Measurements from ENCODE around the gene LRP1-AS.

The LRP1-AS gene

DNA sequence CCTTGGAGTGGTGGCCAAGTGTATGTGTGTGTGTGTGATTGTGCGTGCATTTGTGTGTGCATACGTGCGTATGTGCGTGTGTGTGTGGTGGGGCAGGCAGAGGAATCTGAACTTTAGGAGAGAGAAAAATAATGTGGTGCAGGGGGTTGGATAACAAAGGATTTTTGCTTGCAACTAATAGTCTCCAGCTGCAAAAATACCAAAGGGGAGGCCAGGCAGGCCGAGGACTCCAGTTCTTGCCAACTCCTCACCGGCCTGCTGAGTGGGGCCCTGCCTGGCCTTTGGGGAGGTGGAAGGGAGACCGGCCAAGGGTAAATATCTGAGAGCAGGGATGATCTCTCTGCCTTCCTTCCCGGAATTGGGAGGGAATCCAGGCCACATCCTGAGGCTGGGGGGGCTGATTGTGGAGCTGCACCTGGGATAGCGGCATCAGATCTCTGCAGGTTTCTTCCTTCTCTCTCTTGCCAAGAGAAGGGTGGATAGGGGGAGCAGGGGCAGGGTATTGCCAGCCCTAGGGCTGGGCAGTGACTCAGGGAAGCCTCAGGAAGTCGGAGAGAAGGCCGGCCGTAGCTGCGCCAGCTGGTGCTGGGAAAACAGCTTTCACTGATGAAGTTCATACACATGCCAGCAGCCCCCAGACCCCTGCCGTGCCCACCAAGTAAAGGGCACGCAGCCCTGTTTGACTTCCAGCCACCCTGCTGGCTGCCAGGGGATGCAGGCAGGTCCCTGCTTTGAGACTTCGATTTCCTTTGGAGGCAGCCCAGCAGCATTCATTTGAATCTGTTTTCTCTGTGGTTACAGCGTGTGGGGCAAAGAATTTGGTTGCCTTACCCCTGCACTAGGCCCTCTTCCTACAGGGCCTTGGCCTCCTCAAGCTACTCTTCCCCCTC is 4.6 kb upstream of the LRP1-AS start:
- TF ChIP-seq, protein P1, sequence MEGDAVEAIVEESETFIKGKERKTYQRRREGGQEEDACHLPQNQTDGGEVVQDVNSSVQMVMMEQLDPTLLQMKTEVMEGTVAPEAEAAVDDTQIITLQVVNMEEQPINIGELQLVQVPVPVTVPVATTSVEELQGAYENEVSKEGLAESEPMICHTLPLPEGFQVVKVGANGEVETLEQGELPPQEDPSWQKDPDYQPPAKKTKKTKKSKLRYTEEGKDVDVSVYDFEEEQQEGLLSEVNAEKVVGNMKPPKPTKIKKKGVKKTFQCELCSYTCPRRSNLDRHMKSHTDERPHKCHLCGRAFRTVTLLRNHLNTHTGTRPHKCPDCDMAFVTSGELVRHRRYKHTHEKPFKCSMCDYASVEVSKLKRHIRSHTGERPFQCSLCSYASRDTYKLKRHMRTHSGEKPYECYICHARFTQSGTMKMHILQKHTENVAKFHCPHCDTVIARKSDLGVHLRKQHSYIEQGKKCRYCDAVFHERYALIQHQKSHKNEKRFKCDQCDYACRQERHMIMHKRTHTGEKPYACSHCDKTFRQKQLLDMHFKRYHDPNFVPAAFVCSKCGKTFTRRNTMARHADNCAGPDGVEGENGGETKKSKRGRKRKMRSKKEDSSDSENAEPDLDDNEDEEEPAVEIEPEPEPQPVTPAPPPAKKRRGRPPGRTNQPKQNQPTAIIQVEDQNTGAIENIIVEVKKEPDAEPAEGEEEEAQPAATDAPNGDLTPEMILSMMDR (conservative IDR thresholded peaks at IDR 0.05; ENCODE audit: low read depth): no peak
- CTCF ChIA-PET: interaction anchor here (0.6 to 2.3 kb wide), 3 partner anchors 8 to 28 kb away, joined by 3 to 14 read pairs (median 5); no protein-coding TSS in a partner anchor
- DNase-seq (ENCODE audit: low spot score): peak; percentile 88
- H3K27ac ChIP-seq: peak overlapping the region; percentile 98
- POLR2A ChIA-PET (ENCODE audit: low non-redundant PET): interaction anchor here (0.6 to 0.8 kb wide), 2 partner anchors 24 to 65 kb away, joined by 3 to 4 read pairs; partner anchors contain the start of gene LRP1

DNA sequence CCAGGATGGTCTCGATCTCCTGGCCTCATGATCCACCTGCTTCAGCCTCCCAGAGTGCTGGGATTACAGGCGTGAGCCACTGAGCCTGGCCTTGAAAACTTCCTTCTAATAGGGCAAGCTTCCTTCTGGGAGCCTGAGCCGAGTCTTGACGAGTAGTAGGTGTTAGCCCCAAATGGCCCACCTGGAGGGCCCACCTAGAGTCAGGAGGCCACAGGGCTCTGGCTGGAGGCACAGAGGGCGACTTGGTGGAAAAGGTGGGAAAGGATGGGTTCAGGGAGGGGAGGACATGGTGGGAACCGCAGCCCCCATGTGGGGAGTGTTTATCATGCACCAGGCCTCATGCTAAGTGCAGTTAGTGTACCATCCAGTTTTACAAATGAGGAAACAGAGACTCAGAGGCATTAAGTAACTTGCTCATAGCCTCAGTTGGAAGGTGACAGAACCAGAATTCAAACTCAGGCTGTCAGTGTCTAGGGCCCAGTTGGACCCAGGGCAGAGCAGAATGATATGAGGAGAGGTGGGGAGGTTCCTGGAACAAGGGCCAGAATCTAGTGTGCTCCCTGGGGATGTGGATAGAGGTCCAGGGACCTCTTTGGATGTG is 3.1 kb upstream of the LRP1-AS start:
- DNase-seq (ENCODE audit: low spot score): no peak
- peak overlapping the region; percentile 98 for H3K27ac ChIP-seq
- CTCF ChIA-PET: interaction anchor here (1.1 kb wide), 1 partner anchor 93 kb away, joined by 3 read pairs; no protein-coding TSS in a partner anchor
- TF ChIP-seq, protein P1 (conservative IDR thresholded peaks at IDR 0.05; ENCODE audit: low read depth): no peak
- POLR2A ChIA-PET (ENCODE audit: low non-redundant PET): no interaction called here

DNA sequence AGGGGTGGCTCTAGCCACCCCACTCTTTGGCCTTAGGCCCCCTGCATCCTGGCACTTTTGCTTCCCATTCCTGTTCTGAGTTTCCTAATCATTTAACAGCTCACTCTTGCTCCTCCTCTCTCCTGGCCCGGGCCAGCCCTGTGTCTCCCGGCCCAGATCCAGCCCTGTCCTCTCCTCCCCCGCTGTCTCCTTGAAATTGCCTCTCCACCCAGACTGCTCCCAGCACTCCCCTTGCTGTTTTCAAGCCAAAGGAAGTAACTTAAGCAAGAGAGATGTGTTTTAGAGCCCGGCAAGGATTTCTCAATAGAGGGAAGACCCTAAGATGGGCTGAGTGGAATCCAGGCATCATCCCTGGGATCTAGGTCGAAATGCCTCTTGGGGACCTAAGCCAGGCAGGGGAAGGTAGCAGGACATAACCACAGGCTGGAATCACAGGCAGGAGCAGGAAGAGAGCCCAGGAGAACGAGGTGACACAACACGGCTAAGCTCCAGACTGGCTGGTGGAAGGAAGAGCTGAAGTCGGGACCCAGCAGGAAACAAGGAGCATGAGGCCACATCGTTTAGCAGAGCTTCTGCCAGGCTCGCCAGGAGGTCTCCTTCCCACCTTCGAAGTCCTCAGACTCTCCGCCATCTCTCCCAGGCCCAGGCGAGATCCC is 2.0 kb upstream of the LRP1-AS start:
- DNase-seq (ENCODE audit: low spot score): no peak
- TF ChIP-seq, protein P1 (conservative IDR thresholded peaks at IDR 0.05; ENCODE audit: low read depth): no peak
- peak overlapping the region; percentile 98 for H3K27ac ChIP-seq
- POLR2A ChIA-PET (ENCODE audit: low non-redundant PET): interaction anchor here (0.6 kb wide), 1 partner anchor 960 kb away, joined by 3 read pairs; no protein-coding TSS in a partner anchor
- CTCF ChIA-PET: interaction anchor here (1.1 kb wide), 1 partner anchor 94 kb away, joined by 3 read pairs; no protein-coding TSS in a partner anchor

DNA sequence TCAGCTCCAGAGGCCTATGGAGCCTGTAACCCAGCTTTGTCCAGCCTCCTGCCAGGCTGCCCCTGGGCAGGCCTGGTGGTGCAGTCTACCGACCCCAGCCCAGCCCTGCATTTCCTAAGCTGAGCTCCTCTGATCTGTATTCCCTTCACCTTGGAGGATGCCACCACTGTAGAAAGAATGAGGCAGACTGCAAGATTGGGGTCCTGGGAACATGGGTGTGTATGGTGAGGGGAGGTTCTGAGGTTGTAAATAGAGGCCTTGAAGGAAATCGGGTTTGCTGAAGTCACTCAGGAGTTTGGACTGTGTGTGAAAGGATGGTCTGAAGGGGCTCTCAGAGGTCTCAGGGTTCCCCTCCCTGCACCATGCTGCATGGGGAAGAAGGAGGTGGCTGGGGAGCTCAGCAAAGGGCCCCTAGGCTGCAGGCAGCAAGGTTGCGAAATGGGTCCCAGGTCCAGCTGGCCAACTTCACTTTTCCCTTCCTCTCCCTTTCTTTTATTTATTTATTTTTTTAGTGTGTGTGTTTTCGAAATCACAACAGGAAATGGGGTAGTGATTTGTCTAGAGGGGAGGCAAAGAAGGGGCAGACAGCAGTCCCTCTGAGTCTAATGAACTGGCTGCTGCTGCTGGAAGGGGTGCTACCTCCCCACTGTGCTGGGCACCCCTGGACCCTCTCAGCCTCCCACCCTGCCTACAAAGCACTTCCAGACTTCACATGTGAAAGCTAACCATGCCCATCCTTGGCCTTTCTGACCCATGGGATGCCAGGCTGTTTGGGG is 1.2 kb upstream of the LRP1-AS start:
- TF ChIP-seq, protein P1 (conservative IDR thresholded peaks at IDR 0.05; ENCODE audit: low read depth): no peak
- POLR2A ChIA-PET (ENCODE audit: low non-redundant PET): no interaction called here
- no peak for DNase-seq (ENCODE audit: low spot score)
- CTCF ChIA-PET: interaction anchor here (0.6 to 1.2 kb wide), 2 partner anchors 27 to 35 kb away, joined by 3 to 6 read pairs; no protein-coding TSS in a partner anchor
- H3K27ac ChIP-seq: peak overlapping the region; percentile 98

DNA sequence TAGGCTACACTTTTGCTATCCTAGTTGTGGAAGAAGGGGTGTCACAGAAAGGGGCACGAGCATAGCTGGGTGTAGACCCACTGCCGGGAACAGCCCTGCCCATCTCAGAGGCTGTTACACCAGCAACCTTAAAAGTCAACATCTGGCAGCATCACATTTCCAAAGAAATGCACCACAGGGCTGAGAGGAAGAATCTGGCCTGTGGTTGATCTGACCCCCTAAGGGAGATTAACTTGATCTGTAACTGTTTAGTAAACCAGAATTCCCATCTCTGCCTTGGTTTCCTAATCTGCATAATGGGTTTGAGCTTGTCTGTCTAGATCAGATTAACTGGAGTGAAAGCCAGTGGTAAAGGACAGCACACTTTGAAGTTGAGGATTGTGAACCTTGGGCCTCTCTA is 1.3 kb downstream of the LRP1-AS start:
- no peak for DNase-seq (ENCODE audit: low spot score)
- TF ChIP-seq, protein P1 (conservative IDR thresholded peaks at IDR 0.05; ENCODE audit: low read depth): no peak
- ChIA-PET CTCF (interaction anchor here (0.8 kb wide), 2 partner anchors 22 to 68 kb away, joined by 3 to 4 read pairs; no protein-coding TSS in a partner anchor), POLR2A (ENCODE audit: low non-redundant PET) (no interaction called here)
- H3K27ac ChIP-seq: peak overlapping the region; percentile 98
